Measurements from ENCODE around the gene ID1.

ID1 gene
- total RNA-seq = 0.61 to 1.7 reads per million in 2 donors

GRCh38 chr20:31605031-31605901 lies at the start of gene ID1:
TSS of gene ID1 (plus strand) at chr20:31605289. CDS start at chr20:31605388, 99 bp downstream.
- peak; percentile 72 for DNase-seq

GRCh38 chr20:31559704-31560093 lies 45.4 kb upstream of the ID1 start:
- DNase-seq = no peak

- DNase-seq = no peak
These were observed 44.9 kb upstream of the ID1 start for GRCh38 chr20:31560094-31560745.

- no peak for DNase-seq
These were observed 44.1 kb upstream of the ID1 start for GRCh38 chr20:31560746-31561598.

GRCh38 chr20:31562241-31562640 lies 42.8 kb upstream of the ID1 start:
- DNase-seq = no peak

GRCh38 chr20:31564284-31564683 lies 40.8 kb upstream of the ID1 start:
- no peak for DNase-seq

- DNase-seq = no peak
These were observed 39.3 kb upstream of the ID1 start for GRCh38 chr20:31565699-31566318.

- no peak for DNase-seq
These were observed 38.8 kb upstream of the ID1 start for GRCh38 chr20:31566319-31566657.

GRCh38 chr20:31566658-31567379 lies 38.3 kb upstream of the ID1 start:
- DNase-seq = no peak

GRCh38 chr20:31567380-31567720 lies 37.7 kb upstream of the ID1 start:
- no peak for DNase-seq

- DNase-seq = no peak
These were observed 36.9 kb upstream of the ID1 start for GRCh38 chr20:31568041-31568731.

GRCh38 chr20:31568773-31569162 lies 36.3 kb upstream of the ID1 start:
- DNase-seq = no peak

- peak; percentile 21 for DNase-seq
These were observed 35.7 kb upstream of the ID1 start for GRCh38 chr20:31569163-31570020.

GRCh38 chr20:31570021-31570463 lies 35.0 kb upstream of the ID1 start:
- no peak for DNase-seq

- no peak for DNase-seq
These were observed 34.1 kb upstream of the ID1 start for GRCh38 chr20:31570735-31571617.

GRCh38 chr20:31572042-31572700 lies 32.9 kb upstream of the ID1 start:
- DNase-seq = no peak

GRCh38 chr20:31572701-31573554 lies 32.2 kb upstream of the ID1 start:
- DNase-seq = peak; percentile 80

Measured in activated gamma-delta T cell (primary cell).